ENCODE results near the gene OCA2. TPM values are rescaled to one million over a fixed set of nuclear protein-coding genes. Genes with fewer than 3 reads are reported as not detected.

OCA2 gene
- total RNA-seq, 1 experiment from 2014 or later: 0.31 TPM

DNA sequence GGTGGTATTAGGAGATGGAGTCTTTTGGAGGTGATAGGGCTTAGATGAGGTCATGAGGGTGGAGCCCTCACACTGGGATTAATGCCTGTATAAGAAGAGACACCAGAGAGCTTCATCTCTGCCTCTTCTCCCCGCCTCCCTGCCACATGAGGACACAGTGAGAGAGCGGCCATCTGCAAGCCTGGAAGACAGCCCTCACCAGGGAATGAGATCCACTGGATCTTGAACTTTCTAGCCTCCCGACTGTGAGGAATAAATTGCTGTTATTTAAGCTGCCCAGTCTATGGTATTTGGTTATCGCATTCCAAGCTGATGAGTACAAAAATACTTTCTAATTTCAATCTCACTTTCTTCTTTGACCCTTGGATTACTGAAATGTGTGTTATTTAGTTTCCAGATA lies 121.4 kb downstream of the OCA2 start:
- H3K18ac ChIP-seq (ENCODE audit: insufficient read length, low read depth, low read length): no peak overlapping the region
- no peak overlapping the region for H4K5ac ChIP-seq (ENCODE audit: insufficient read length, low read depth, low read length)
- Mint-ChIP-seq H3K4me1 (no peaks in the 10 kb centered on the region), H3K36me3 (ENCODE audit: insufficient read depth in 1 of 3, low read depth in 3 of 3) (no peaks in the 10 kb centered on the region; a peak in 1 of 7 replicates), H3K9me3 (peaks cover 0 to 2% of the 10 kb centered on the region in 2 experiments; a peak in 4 of 5 replicates), H3K27ac (no peak overlapping the region), H3K27me3 (ENCODE audit: low read depth) (no peaks in the 10 kb centered on the region), H3K4me3 (no peak overlapping the region)
- no peak overlapping the region for H2BK15ac ChIP-seq (ENCODE audit: low read depth, low read length)
- no peak overlapping the region for H2AFZ ChIP-seq (ENCODE audit: low read length)
- no CpG with 5 or more reads among the region's 4 CpGs for WGBS (ENCODE audit: extremely low coverage, insufficient read length, low lambda C conversion rate)
- no peaks in the 10 kb centered on the region for H3K23me2 ChIP-seq (ENCODE audit: insufficient read length, low read depth, low read length, poor library complexity, severe bottlenecking)
- H4K8ac ChIP-seq (replicated peaks; ENCODE audit: insufficient read length, low read depth, low read length): no peak overlapping the region
- no peak overlapping the region for H3K14ac ChIP-seq (ENCODE audit: insufficient read depth, low read length)
- no peak overlapping the region for H2BK120ac ChIP-seq (ENCODE audit: low read depth, low read length, poor library complexity, severe bottlenecking)
- H3K27me3 ChIP-seq (ENCODE audit: insufficient read depth, low read length): no peaks in the 10 kb centered on the region
- no peak overlapping the region for H3T11ph ChIP-seq (ENCODE audit: low read length)
- no peak overlapping the region for H3K23ac ChIP-seq (ENCODE audit: insufficient read length, low read depth, low read length)
- no peaks in the 10 kb centered on the region for H3K4me1 ChIP-seq (ENCODE audit: insufficient read depth, low read length)
- H3K79me1 ChIP-seq (ENCODE audit: insufficient read depth, low read depth, low read length, poor library complexity, severe bottlenecking): no peaks in the 10 kb centered on the region
- H3K9ac ChIP-seq (ENCODE audit: extremely low read depth, insufficient read length, low read length): no peak overlapping the region
- no peak for DNase-seq
- no peak overlapping the region for H2AK5ac ChIP-seq (ENCODE audit: insufficient read length, low read length)
- no peak overlapping the region for H3K4ac ChIP-seq (ENCODE audit: low read depth, low read length)
- TF ChIP-seq, protein P1, sequence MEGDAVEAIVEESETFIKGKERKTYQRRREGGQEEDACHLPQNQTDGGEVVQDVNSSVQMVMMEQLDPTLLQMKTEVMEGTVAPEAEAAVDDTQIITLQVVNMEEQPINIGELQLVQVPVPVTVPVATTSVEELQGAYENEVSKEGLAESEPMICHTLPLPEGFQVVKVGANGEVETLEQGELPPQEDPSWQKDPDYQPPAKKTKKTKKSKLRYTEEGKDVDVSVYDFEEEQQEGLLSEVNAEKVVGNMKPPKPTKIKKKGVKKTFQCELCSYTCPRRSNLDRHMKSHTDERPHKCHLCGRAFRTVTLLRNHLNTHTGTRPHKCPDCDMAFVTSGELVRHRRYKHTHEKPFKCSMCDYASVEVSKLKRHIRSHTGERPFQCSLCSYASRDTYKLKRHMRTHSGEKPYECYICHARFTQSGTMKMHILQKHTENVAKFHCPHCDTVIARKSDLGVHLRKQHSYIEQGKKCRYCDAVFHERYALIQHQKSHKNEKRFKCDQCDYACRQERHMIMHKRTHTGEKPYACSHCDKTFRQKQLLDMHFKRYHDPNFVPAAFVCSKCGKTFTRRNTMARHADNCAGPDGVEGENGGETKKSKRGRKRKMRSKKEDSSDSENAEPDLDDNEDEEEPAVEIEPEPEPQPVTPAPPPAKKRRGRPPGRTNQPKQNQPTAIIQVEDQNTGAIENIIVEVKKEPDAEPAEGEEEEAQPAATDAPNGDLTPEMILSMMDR (conservative IDR thresholded peaks at IDR 0.05): no peak
- no peak overlapping the region for H3K56ac ChIP-seq (ENCODE audit: insufficient read length, low read depth, low read length)
- no peak overlapping the region for H3K4me2 ChIP-seq (ENCODE audit: insufficient read depth, insufficient read length, low read length)
- H4K20me1 ChIP-seq (ENCODE audit: control insufficient read depth, insufficient read depth, insufficient read length): no peaks in the 10 kb centered on the region
- H2BK12ac ChIP-seq (ENCODE audit: insufficient read length, low read depth, low read length): no peak overlapping the region
- H3K9me3 ChIP-seq (ENCODE audit: control insufficient read depth, low read depth, low read length): no peaks in the 10 kb centered on the region
- H2BK5ac ChIP-seq (ENCODE audit: insufficient read length, low read length): no peak overlapping the region
- H3K27ac ChIP-seq (ENCODE audit: insufficient read length, low read depth, low read length): no peak overlapping the region
- H2BK20ac ChIP-seq (ENCODE audit: low read depth, low read length, poor library complexity, severe bottlenecking): no peak overlapping the region
- H3K79me2 ChIP-seq (ENCODE audit: insufficient read depth, low read length): no peaks in the 10 kb centered on the region
- no peak overlapping the region for H4K91ac ChIP-seq (ENCODE audit: insufficient read length, low read depth, low read length)

All from H9 (cell line).